ENCODE measurements around the gene STK33.

GRCh38 chr11:8532475-8532874 is 61.6 kb downstream of the STK33 start:
- no peak for TF ChIP-seq POLR2A (IDR thresholded peaks at IDR 0.05)
- TF ChIP-seq CTCF (IDR thresholded peaks at IDR 0.05): no peak

Measured in body of pancreas (tissue), 4 donors.